IMR-90 (cell line): ENCODE measurements around the gene IFIT2. TPM values are rescaled to one million over a fixed set of nuclear protein-coding genes. Genes with fewer than 3 reads are reported as not detected.
A peak's percentile ranks its signal among the peaks of the same experiment; 100 is the strongest.
"Not testable (repeated sequence)": the region's sequence is repeated elsewhere in the genome, so short reads cannot be mapped to it uniquely, and the experiment has no call there.

Source experiments
- ATAC-seq: fragments of 200-7000 bp; cut with Tn5 transposase; 2 replicates; pipeline ENCODE4 v1.9.1; 2020; ENCODE audit warnings: low read depth, mild to moderate bottlenecking, moderate library complexity
- BruUV-seq: library from RNA; stranded (reverse); fragments of 400-500 nt; replicated peaks from 2 replicates; lab custom pipeline; 2021; lab: Mats Ljungman, UMichigan
- CTCF ChIA-PET: fragments of 300-600 bp; formaldehyde crosslinking; extraction: SDS; loops from one replicate; lab custom pipeline; 2021; ENCODE audit warnings: antibody characterized with exemption; lab: Yijun Ruan, JAX
- POLR2A ChIA-PET: fragments of 300-600 bp; sonication (Branson Sonifier 250); formaldehyde crosslinking; loops from one replicate; lab custom pipeline; 2022; ENCODE audit warnings: antibody characterized with exemption; ENCODE audit not compliant: unreplicated experiment; lab: Charles Lee
- DNase-seq: peaks from one replicate; pipeline ENCODE4 v3.0.0; 2013
- H2AFZ ChIP-seq: replicated peaks from 2 replicates; pipeline ENCODE3; 2013; ENCODE audit warnings: low read length, mild to moderate bottlenecking; ENCODE audit not compliant: poor library complexity
- H2AK5ac ChIP-seq: 2 replicates; pipeline ENCODE4 v1.6.1; 2013; ENCODE audit warnings: low read depth, low read length, inconsistent platforms
- H2AK9ac ChIP-seq: replicated peaks from 2 replicates; pipeline ENCODE3; 2013; ENCODE audit warnings: mild to moderate bottlenecking, low read depth, low read length, moderate library complexity; ENCODE audit not compliant: poor library complexity
- H2BK120ac ChIP-seq: 2 replicates; pipeline ENCODE4 v1.6.1; 2013; ENCODE audit warnings: low read depth, low read length, inconsistent platforms
- H2BK15ac ChIP-seq: 3 replicates; pipeline ENCODE4 v1.6.1; 2013; ENCODE audit warnings: low read depth, low read length, inconsistent platforms
- H2BK20ac ChIP-seq: 2 replicates; pipeline ENCODE4 v1.6.1; 2013; ENCODE audit warnings: low read depth, mild to moderate bottlenecking, inconsistent platforms, low read length, moderate library complexity
- H2BK5ac ChIP-seq: 2 replicates; pipeline ENCODE4 v1.6.1; 2013; ENCODE audit warnings: mild to moderate bottlenecking, low read depth, low read length, inconsistent platforms; ENCODE audit not compliant: poor library complexity, severe bottlenecking
- H3K14ac ChIP-seq: replicated peaks from 2 replicates; pipeline ENCODE4 v1.6.1; 2013; ENCODE audit warnings: low read depth, low read length, inconsistent platforms
- H3K18ac ChIP-seq: 2 replicates; pipeline ENCODE4 v1.6.1; 2013; ENCODE audit warnings: low read depth, low read length, control low read depth
- H3K23ac ChIP-seq: 2 replicates; pipeline ENCODE4 v1.6.1; 2013; ENCODE audit warnings: low read depth, low read length, inconsistent platforms
- H3K27ac ChIP-seq: 2 replicates; pipeline ENCODE4 v1.5.1; 2013; ENCODE audit warnings: mild to moderate bottlenecking, control low read depth, low read length; ENCODE audit not compliant: insufficient read depth
- H3K27me3 ChIP-seq: 2 replicates; pipeline ENCODE4 v1.6.1; 2013; ENCODE audit warnings: low read length; ENCODE audit not compliant: control insufficient read depth, insufficient read depth
- H3K36me3 ChIP-seq: 2 replicates; pipeline ENCODE4 v1.6.1; 2013; ENCODE audit warnings: low read length, mixed read lengths; ENCODE audit not compliant: control insufficient read depth, insufficient read depth
- H3K4ac ChIP-seq: 2 replicates; pipeline ENCODE4 v1.6.1; 2013; ENCODE audit warnings: low read depth, low read length, inconsistent platforms
- H3K4me1 ChIP-seq: 2 replicates; pipeline ENCODE4 v1.6.1; 2013; ENCODE audit warnings: low read length, mixed read lengths; ENCODE audit not compliant: control insufficient read depth, insufficient read depth
- H3K4me2 ChIP-seq: 2 replicates; pipeline ENCODE4 v1.6.1; 2013; ENCODE audit warnings: low read depth, mild to moderate bottlenecking, control low read depth, low read length, moderate library complexity
- H3K4me3 ChIP-seq: 2 replicates; pipeline ENCODE4 v1.5.1; 2013; ENCODE audit warnings: low read depth, mild to moderate bottlenecking, control low read depth, low read length, moderate library complexity; ENCODE audit not compliant: insufficient read depth
- H3K56ac ChIP-seq: 2 replicates; pipeline ENCODE4 v1.6.1; 2013; ENCODE audit warnings: low read length, inconsistent platforms; ENCODE audit not compliant: insufficient read depth; ENCODE audit errors: extremely low read depth
- H3K79me1 ChIP-seq, 2 experiments: 2 replicates each; pipeline ENCODE4 v1.6.1; 2013; ENCODE audit warnings: low read length in 2 of 2, inconsistent platforms in 1 of 2, low read depth in 1 of 2
- H3K9ac ChIP-seq: 2 replicates; pipeline ENCODE4 v1.6.1; 2013; ENCODE audit warnings: low read depth, low read length, control low read depth
- H3K9me1 ChIP-seq: 2 replicates; pipeline ENCODE4 v1.6.1; 2013; ENCODE audit warnings: low read length, inconsistent platforms; ENCODE audit not compliant: insufficient read depth
- H3K9me3 ChIP-seq: 2 replicates; pipeline ENCODE4 v1.6.1; 2013; ENCODE audit warnings: low read length; ENCODE audit not compliant: control insufficient read depth, insufficient read depth
- H4K20me1 ChIP-seq: 2 replicates; pipeline ENCODE4 v1.6.1; 2013; ENCODE audit warnings: low read length, inconsistent platforms; ENCODE audit not compliant: insufficient read depth
- H4K5ac ChIP-seq: 2 replicates; pipeline ENCODE4 v1.6.1; 2013; ENCODE audit warnings: mild to moderate bottlenecking, low read depth, low read length, control low read depth
- H4K8ac ChIP-seq, 2 experiments: 2 replicates each; pipeline ENCODE4 v1.6.1; 2013; ENCODE audit warnings: low read depth in 2 of 2, low read length in 2 of 2, control low read depth in 1 of 2, inconsistent platforms in 1 of 2
- H4K91ac ChIP-seq: 2 replicates; pipeline ENCODE4 v1.6.1; 2013; ENCODE audit warnings: low read depth, low read length, inconsistent platforms; ENCODE audit not compliant: insufficient read depth
- BHLHE40 ChIP-seq: fragments of 150-350 bp; IDR thresholded peaks from 2 replicates; pipeline ENCODE4 v1.6.1; 2016; ENCODE audit warnings: mild to moderate bottlenecking, low read depth, low read length
- CEBPB ChIP-seq: IDR thresholded peaks from 2 replicates; pipeline ENCODE4 v1.6.1; 2012; ENCODE audit warnings: low read depth, low read length, improper control_type of control experiment
- FOS ChIP-seq: fragments of 150-350 bp; IDR thresholded peaks from 2 replicates; pipeline ENCODE4 v1.6.1; 2016; ENCODE audit warnings: low read depth, low read length
- MAFK ChIP-seq: IDR thresholded peaks from 2 replicates; pipeline ENCODE4 v1.6.1; 2012; ENCODE audit warnings: low read depth, low read length, improper control_type of control experiment
- NFE2L2 ChIP-seq: fragments of 150-350 bp; IDR thresholded peaks from 2 replicates; pipeline ENCODE4 v1.6.1; 2016; ENCODE audit warnings: low read depth, mild to moderate bottlenecking, low read length
- POLR2A ChIP-seq: IDR thresholded peaks from 2 replicates; pipeline ENCODE4 v1.6.1; 2012; ENCODE audit warnings: mild to moderate bottlenecking, low read depth, low read length
- RCOR1 ChIP-seq: IDR thresholded peaks from 2 replicates; pipeline ENCODE4 v1.6.1; 2012; ENCODE audit warnings: mild to moderate bottlenecking, low read length, improper control_type of control experiment; ENCODE audit not compliant: insufficient replicate concordance
- RFX5 ChIP-seq: IDR thresholded peaks from 2 replicates; pipeline ENCODE4 v1.8.0; 2012; ENCODE audit warnings: low read depth, mild to moderate bottlenecking, low read length, moderate library complexity
- WGBS, 2 experiments: methylation state at CpG; one replicate each; pipeline versions ENCODE4 v1.1.5 to v1.1.7; 2013; ENCODE audit warnings: missing lambda C conversion rate in 2 of 2; ENCODE audit not compliant: insufficient read length in 1 of 2; ENCODE audit errors: extremely low coverage in 2 of 2; 5-methylcytosine and 5-hydroxymethylcytosine counted together
- dilution Hi-C: fragments of 300-500 bp; cut with HindIII; formaldehyde crosslinking; loops from one replicate; pipeline ENCODE4 v1.14.3; 2018; ENCODE audit warnings: low sequenced_read_pairs; ENCODE audit not compliant: unreplicated experiment
- in situ Hi-C: fragments of 300-500 bp; cut with MboI; formaldehyde crosslinking; loops from 3 replicates; pipeline ENCODE4 v1.14.3; 2019; ENCODE audit warnings: low sequenced_read_pairs, inconsistent platforms, mixed read lengths
- intact Hi-C: fragments of 100-400 bp; cut with micrococcal nuclease; formaldehyde crosslinking; loops from 2 replicates; pipeline ENCODE4 v1.10.0; 2022
- polyA plus RNA-seq, 3 experiments: library from polyadenylated mRNA; depleted of rRNA; stranded (reverse); fragments of >200 nt; gene quantifications; 2 replicates each; pipeline ENCODE4 v1.2.3, GENCODE V29; 2012; ENCODE audit warnings: low replicate concordance in 1 of 3
- total RNA-seq: library from RNA; depleted of rRNA; stranded (reverse); fragments of >200 nt; gene quantifications from 2 replicates; pipeline ENCODE4 v1.2.3, GENCODE V29; 2012
- TF ChIP-seq, protein P1 (sequence below): conservative IDR thresholded peaks from 2 replicates; pipeline ENCODE4 v1.5.1; 2012; ENCODE audit warnings: mild to moderate bottlenecking, low read depth, low read length, improper control_type of control experiment

The IFIT2 gene
- total and polyA plus RNA-seq, 2 of the 4 experiments (the other 2 are of a cell fraction) = 1.1 to 2.2 TPM

DNA sequence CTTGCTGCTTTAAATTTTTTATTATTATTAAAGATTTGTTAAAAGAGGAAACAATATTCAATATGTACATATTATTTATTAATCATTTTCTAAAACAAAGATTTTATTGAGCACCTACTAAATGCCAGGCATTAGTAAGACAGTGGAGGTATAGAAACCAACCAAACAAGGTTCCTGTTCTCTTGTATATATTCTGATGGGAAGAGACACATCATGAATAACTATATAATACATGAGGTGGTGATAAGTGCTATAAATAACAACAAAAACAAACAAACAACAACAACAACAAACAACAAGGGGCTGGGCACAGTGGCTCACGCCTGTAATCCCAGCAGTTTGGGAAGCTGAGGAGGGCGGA, 49.6 kb upstream of the IFIT2 start:
- peaks cover 3% of the 10 kb centered on the region; the same call in 1 of the 2 replicates for H3K9me3 ChIP-seq
- POLR2A ChIA-PET = no interaction called here
- no peak overlapping the region for H2AK9ac ChIP-seq
- intact Hi-C loops = no loop called here
- ATAC-seq (no peak), DNase-seq (no peak)
- dilution Hi-C loops = no loop called here
- peaks cover 3 to 6% of the 10 kb centered on the region in 2 experiments; a peak in 2 of 4 replicates for H3K79me1 ChIP-seq
- no peak overlapping the region for H2BK15ac ChIP-seq
- no peak overlapping the region for H2AFZ ChIP-seq
- CTCF ChIA-PET = no interaction called here
- no peak overlapping the region for H2BK5ac ChIP-seq
- peak overlapping the region; percentile 3; the same call in 1 of the 2 replicates for H3K4me3 ChIP-seq
- TF ChIP-seq FOS (no peak), BHLHE40 (no peak), MAFK (no peak), POLR2A (no peak), NFE2L2 (no peak), RCOR1 (no peak), RFX5 (no peak), CEBPB (no peak)
- TF ChIP-seq, protein P1, sequence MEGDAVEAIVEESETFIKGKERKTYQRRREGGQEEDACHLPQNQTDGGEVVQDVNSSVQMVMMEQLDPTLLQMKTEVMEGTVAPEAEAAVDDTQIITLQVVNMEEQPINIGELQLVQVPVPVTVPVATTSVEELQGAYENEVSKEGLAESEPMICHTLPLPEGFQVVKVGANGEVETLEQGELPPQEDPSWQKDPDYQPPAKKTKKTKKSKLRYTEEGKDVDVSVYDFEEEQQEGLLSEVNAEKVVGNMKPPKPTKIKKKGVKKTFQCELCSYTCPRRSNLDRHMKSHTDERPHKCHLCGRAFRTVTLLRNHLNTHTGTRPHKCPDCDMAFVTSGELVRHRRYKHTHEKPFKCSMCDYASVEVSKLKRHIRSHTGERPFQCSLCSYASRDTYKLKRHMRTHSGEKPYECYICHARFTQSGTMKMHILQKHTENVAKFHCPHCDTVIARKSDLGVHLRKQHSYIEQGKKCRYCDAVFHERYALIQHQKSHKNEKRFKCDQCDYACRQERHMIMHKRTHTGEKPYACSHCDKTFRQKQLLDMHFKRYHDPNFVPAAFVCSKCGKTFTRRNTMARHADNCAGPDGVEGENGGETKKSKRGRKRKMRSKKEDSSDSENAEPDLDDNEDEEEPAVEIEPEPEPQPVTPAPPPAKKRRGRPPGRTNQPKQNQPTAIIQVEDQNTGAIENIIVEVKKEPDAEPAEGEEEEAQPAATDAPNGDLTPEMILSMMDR = no peak
- H2BK120ac ChIP-seq = no peak overlapping the region
- no peak overlapping the region for H4K5ac ChIP-seq
- no peak overlapping the region for H3K14ac ChIP-seq
- no peak overlapping the region for H3K23ac ChIP-seq
- no peak overlapping the region for H2AK5ac ChIP-seq
- no CpG with 5 or more reads among the region's 2 CpGs for WGBS, 2 experiments
- 0 out of 2 replicates have a peak overlapping the region, but pooled peaks have one; percentile 42 for H3K4me2 ChIP-seq
- no peaks in the 10 kb centered on the region for H3K9me1 ChIP-seq
- no peak overlapping the region for H3K56ac ChIP-seq
- no TSS peak for BruUV-seq
- peaks cover 2% of the 10 kb centered on the region; the same call in 1 of the 2 replicates for H3K27me3 ChIP-seq
- in situ Hi-C loops = no loop called here
- H3K4ac ChIP-seq = no peak overlapping the region
- no peaks in the 10 kb centered on the region for H4K20me1 ChIP-seq
- no peaks in the 10 kb centered on the region for H3K36me3 ChIP-seq
- H4K8ac ChIP-seq = no peak overlapping the region; a peak in 1 of 4 replicates
- no peaks in the 10 kb centered on the region for H3K4me1 ChIP-seq
- no peak overlapping the region for H3K18ac ChIP-seq
- H4K91ac ChIP-seq = no peak overlapping the region
- no peak overlapping the region for H3K27ac ChIP-seq
- H2BK20ac ChIP-seq = no peak overlapping the region
- H3K9ac ChIP-seq = no peak overlapping the region

DNA sequence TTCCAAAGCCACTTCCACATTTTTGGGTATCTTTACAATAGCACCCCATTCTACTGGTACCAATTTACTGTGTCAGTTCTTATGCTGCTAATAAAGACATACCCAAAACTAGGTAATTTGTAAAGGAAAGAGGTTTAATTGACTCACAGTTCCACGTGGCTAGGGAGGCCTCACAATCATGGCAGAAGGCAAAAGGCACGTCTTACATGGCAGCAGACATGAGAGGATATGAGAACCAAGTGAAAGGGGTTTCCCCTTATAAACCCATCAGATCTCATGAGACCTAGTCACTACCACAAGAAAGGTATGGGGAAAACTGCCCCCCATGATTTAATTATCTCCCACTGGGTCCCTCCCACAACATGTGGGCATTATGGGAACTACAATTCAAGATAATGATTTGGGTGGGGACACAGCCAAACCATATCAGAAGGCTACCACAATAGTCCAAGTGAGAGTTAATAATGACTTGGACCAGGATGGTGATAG, 46.7 kb upstream of the IFIT2 start:
- H3K9ac ChIP-seq, dilution Hi-C loops, H2BK15ac ChIP-seq, H3K9me1 ChIP-seq, H3K56ac ChIP-seq, POLR2A ChIA-PET, H3K14ac ChIP-seq, H3K4me3 ChIP-seq, intact Hi-C loops, H3K79me1 ChIP-seq, H3K23ac ChIP-seq, H3K27ac ChIP-seq, H3K36me3 ChIP-seq, H3K4ac ChIP-seq, H3K9me3 ChIP-seq, H4K8ac ChIP-seq, CTCF ChIA-PET, H4K5ac ChIP-seq, H3K18ac ChIP-seq, H3K27me3 ChIP-seq, H4K91ac ChIP-seq, H4K20me1 ChIP-seq, DNase-seq, H2BK120ac ChIP-seq, H3K4me2 ChIP-seq, H2BK20ac ChIP-seq, BruUV-seq, H2AFZ ChIP-seq, ATAC-seq, H2BK5ac ChIP-seq, H3K4me1 ChIP-seq, H2AK5ac ChIP-seq, H2AK9ac ChIP-seq: not testable (repeated sequence)
- in situ Hi-C loops = loop anchor here (5.0 kb wide), 1 partner anchor 302 kb away; no protein-coding TSS in a partner anchor
- WGBS, 2 experiments = no CpG with 5 or more reads among the region's 2 CpGs
